CD4-positive, alpha-beta T cell treated with Interleukin-6 at 100 ng/mL for 8 hours (primary cell): ENCODE results near the gene ADPRS.
A peak's percentile ranks its signal among the peaks of the same experiment; 100 is the strongest.

ENCODE experiments used
- DNase-seq: peaks from one replicate; pipeline ENCODE4 v3.0.0-alpha.2; 2020; ENCODE audit warnings: mixed read lengths, low spot score

ADPRS gene

DNA sequence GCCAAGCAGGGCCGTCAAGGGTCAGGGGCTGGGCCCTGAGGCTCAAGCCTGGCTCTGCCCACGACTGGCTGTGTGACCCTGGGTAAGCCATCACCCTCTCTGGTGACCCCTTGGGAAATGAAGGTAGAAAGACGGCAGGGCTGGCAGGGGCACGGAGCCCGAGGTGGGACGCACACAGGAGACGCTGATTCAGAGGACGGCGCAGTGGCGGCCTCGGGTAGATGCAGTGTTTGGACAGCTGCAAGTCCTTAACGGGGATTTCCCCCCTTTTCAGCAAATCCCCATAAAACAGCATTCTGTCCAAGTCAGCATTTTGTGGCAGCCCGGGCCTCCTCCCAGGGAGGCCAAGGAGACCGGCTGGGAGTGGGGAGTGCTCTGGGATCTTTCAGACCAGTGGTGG is 19.6 kb downstream of the ADPRS start:
- DNase-seq: no peak

- DNase-seq: peak; percentile 59
Observed at GRCh38 chr1:36109041-36109679, 20.5 kb downstream of the ADPRS start.

DNA sequence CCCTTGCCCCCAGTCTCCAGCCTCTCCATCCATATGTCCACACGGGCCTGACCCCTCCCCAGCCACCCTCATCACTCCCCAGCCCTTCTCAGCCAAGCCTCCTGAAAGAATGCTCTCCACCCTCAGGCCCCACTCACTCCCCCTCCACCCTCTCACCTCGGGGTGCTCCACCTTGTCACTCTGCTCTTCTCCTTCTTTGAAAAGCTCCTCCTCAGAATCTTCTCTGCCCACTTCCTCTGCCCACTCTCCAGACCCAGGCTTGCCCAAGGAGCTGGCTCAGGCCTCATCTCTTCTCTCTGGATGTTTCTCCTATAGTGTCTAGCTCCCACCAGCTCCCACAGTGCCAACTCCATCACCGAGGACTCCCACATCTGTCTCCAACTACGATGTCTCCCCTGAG is 22.5 kb downstream of the ADPRS start:
- DNase-seq: no peak

DNA sequence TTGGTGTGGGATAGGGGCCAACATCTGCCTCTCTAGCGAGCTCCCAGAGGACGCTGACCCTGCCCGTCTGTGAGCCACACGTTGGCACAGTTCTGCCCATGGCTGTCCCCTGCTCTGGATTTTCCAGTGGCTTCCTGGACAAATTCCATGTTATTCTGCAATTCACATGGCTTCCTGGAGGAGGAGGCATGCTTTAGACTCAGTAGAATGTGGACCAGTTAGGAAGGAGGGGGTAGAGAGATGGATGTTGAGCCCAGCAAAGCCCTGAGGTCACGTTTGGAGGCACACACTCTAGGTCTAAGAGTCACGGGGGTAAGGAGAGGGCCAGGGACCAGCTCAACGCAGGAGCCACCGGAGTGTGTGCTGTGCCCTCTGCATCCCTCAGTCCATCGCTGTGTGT is 24.1 kb downstream of the ADPRS start:
- no peak for DNase-seq

- no peak for DNase-seq
Observed at GRCh38 chr1:36114371-36114770, 25.7 kb downstream of the ADPRS start.

GRCh38 chr1:36115200-36115669 is 26.5 kb downstream of the ADPRS start:
- no peak for DNase-seq

DNA sequence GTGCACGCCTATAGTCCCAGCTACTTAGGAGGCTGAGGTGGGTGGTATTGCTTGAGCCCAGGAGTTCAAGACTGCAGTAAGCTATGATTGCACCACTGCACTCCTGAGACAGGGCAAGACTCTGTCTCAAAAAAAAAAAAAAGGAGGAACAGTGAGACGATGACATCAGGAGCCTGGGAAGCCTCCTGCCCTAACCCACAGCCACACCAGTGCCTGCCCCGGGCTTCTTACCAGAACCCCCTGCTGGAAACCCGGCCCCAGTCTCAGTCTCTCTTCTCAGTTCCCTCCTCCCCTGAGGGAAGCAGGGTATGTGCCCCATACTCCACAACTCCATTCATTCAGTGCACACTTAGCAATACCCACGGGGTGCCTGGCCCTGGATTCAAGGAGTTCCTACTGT is 27.2 kb downstream of the ADPRS start:
- DNase-seq: no peak

GRCh38 chr1:36116901-36117300 is 28.2 kb downstream of the ADPRS start:
- no peak for DNase-seq

DNA sequence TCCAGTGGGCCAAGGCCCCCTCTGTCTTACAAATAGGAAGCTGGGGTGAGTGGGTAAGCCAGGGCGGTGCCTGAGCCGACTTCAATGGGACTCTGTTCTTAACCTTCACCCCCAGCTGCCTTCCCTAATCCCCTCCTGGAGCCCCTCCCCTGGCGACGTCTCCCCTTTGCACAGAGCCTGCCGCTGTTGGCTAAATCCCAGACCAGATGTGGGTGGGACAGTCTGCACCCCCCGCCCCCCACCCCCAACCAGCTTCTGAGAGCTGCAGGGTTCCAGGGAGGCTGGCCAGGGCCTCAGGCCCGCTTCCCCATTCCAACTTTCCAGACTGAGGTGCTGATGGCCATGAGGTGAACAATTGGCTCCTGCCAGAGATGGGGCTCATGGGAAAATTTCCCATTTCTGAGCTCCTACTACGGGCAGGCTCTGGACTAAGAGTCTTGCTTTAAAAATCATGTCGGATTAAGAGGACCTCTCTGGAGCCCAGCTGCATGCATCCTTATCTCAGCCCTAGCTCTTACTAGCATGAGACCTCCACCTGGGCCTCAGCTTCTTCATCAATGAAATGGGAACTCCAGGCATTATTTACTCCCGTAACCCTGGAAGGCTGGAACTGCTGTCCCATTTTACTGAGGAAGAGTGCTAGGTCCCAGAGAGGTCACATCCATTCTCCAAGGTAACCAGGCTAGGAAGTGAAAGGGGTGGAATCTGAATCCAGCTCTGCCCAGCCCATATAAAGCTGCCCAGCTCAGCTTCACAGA is 29.9 kb downstream of the ADPRS start:
- DNase-seq: no peak

GRCh38 chr1:36119456-36119855 is 30.8 kb downstream of the ADPRS start:
- DNase-seq: no peak

DNA sequence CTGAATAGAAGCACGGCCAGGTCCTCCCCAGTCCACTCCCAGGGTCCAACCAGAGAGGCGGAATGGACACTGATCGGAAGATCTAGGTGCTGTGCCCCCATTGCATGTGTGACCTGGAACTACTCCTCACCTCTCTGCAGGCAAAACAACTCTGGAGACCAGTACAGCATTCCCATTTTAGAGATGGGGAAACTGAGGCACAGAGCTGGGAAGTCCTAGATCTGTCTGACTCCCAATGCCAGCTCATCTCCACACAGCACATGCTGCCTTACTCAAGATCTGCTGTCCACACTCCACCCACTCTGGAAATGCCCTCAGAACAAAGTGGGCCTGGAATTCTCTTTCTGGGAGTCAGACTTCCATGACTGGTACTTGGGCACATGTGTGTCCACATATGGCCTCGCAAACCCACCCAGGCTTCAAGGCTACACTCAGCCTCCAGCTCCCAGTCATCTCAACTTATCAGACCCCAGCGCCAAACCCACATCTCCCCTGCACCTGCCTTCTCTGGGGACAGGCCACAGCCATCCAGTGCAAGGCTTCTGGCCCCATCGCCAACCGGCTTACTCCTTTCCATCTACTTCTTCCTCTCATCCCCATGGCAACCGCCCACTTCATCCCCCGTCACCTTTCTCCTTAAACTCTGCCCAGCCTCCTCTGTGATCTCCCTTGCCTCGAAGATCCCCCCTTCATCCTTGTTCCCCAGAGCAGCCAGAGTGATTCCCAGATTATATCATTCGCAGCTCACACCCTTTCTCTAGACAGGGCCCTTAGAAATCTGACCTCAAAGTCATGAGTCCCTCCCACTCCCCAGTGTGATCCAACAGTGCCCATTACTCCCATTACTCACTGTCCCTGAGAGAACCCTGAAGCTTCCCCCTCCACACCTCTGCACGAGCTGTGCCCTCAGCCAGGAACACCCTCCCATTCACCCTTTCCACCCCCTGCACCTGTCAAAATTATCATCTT is 33.7 kb downstream of the ADPRS start:
- DNase-seq: no peak

GRCh38 chr1:36123356-36123755 is 34.7 kb downstream of the ADPRS start:
- DNase-seq: no peak

DNA sequence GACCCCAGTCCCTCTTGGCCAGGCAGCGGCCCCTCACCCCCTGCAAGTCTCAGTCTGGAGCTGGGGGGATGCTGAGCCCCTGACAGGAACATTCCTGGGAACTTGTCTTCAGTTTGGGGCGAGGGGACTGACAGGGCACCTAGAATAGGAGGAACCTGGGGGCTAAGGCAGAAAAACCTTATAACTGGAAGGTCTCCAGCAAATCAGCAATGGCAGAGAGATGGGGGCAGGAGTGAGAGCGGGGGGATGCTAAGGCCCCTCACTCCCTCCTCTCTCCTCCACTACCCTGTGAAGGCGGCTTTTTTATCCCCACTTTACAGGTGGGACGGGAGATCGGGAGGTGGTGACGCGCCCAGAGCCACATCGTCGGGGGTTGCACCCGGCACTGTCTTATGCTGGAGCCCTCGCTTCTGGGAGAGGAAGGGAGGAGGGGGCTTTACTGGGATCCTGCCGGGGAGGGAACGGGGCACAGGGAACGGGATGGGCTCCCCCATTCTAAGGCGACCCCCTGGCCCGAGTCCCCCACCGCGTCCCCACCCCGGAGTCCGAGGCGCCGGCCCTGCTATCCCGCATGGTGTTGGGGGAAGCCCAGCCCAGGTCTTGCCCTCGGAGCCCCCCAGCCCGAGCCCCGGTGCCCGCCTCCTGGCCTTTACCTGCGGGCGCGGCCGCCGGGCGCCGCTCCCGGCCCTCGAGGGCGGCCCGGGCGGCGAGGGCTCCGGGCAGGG is 35.9 kb downstream of the ADPRS start:
- no peak for DNase-seq

GRCh38 chr1:36125129-36125991 is 36.7 kb downstream of the ADPRS start, which contains the start of gene COL8A2:
Gene COL8A2, minus strand, starts transcription at chr1:36125222. Its CDS starts 24,980 bp downstream, at chr1:36100242.
- no peak for DNase-seq

GRCh38 chr1:36126005-36126716 is 37.5 kb downstream of the ADPRS start:
- no peak for DNase-seq

- no peak for DNase-seq
Observed at GRCh38 chr1:36126797-36127500, 38.3 kb downstream of the ADPRS start.

DNA sequence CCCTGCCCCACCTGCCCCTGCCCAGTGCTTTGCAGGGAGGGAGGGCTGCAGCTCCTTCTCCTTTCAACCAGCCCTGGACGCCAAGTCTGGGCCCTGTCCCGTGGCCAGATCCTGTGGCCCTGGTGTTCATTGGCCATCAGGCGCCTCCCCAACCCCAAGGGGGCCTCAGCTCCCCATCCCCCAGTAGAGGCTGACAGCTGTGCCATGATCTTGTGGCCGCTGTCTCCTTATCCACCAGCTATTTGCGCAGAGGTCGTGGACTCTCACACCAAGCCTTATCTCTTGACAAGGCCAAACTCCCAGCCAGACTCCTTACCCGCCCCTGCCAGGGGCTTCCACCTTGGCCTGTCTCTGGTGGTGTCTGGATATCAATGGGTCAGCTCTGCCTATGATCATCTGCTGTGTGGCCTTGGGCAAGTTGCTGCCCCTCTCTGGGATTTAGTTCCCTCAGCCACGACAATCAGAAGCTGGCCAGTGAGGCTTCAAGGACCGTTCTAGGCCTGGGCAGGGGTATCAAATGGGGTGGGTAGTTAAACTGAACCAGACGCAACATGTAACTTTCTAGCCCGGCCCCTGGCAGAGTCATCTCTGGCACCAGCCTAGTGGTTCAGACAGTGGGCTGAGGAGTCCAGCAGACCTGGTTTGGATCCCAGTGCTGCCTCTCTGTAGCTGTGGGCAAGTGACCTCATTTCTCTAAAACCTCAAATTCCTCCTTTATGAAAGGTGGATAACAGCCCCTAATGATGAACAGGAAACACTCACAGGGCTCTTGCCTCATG is 39.6 kb downstream of the ADPRS start:
- DNase-seq: no peak

DNA sequence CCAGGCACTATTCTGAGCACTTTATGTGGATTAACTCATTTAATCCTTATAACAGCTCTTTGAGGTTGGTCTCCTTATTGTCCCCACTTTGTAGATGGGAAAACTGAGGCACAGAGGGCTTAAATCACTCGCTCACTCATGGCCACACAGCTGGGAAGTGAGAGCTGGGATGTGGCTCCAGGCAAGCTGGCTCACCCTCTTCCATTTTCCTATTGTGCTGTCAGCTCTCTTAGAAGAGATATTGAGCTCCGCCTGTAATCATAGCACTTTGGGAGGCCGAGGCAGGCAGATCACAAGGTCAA is 40.2 kb downstream of the ADPRS start:
- no peak for DNase-seq

GRCh38 chr1:36132029-36132428 is 43.3 kb downstream of the ADPRS start:
- no peak for DNase-seq
